ENCODE results near the gene ASCC3.
"Not testable (repeated sequence)": the region's sequence is repeated elsewhere in the genome, so short reads cannot be mapped to it uniquely, and the experiment has no call there.

The ASCC3 gene

GRCh38 chr6:100818066-100818465 is 63.1 kb downstream of the ASCC3 start:
- no peak for DNase-seq (ENCODE audit: extremely low spot score, insufficient read length, low read depth)
- no peak for FAIRE-seq

GRCh38 chr6:100810015-100810414 is 71.1 kb downstream of the ASCC3 start:
- DNase-seq (ENCODE audit: extremely low spot score, insufficient read length, low read depth) (no peak), FAIRE-seq (no peak)

GRCh38 chr6:100809346-100809745 is 71.8 kb downstream of the ASCC3 start:
- FAIRE-seq (no peak), DNase-seq (ENCODE audit: extremely low spot score, insufficient read length, low read depth) (no peak)

GRCh38 chr6:100808638-100809275 is 72.4 kb downstream of the ASCC3 start:
- no peak for DNase-seq (ENCODE audit: extremely low spot score, insufficient read length, low read depth)

GRCh38 chr6:100806296-100806695 is 74.8 kb downstream of the ASCC3 start:
- no peak for FAIRE-seq
- no peak for DNase-seq (ENCODE audit: extremely low spot score, insufficient read length, low read depth)

More at GRCh38 chr6:100808638-100809275, 72.4 kb downstream of the ASCC3 start:
- peak; percentile 59 for FAIRE-seq

- DNase-seq (ENCODE audit: extremely low spot score, insufficient read length, low read depth) (no peak), FAIRE-seq (no peak)
Measured at GRCh38 chr6:100803264-100804045, 77.7 kb downstream of the ASCC3 start.

- FAIRE-seq, result no peak
- DNase-seq (ENCODE audit: extremely low spot score, insufficient read length, low read depth), result no peak
Measured at GRCh38 chr6:100801036-100801435, 80.1 kb downstream of the ASCC3 start.

- peak; percentile 79 for FAIRE-seq
- no peak for DNase-seq (ENCODE audit: extremely low spot score, insufficient read length, low read depth)
Measured at GRCh38 chr6:100796049-100796823, 84.9 kb downstream of the ASCC3 start.

- DNase-seq (ENCODE audit: extremely low spot score, insufficient read length, low read depth) (no peak), FAIRE-seq (no peak)
Measured at GRCh38 chr6:100790084-100790483, 91.0 kb downstream of the ASCC3 start.

- DNase-seq (ENCODE audit: extremely low spot score, insufficient read length, low read depth) (no peak), FAIRE-seq (no peak)
Measured at GRCh38 chr6:100785982-100786381, 95.1 kb downstream of the ASCC3 start.

GRCh38 chr6:100780648-100781047 is 100.5 kb downstream of the ASCC3 start:
- DNase-seq (ENCODE audit: extremely low spot score, insufficient read length, low read depth) (no peak), FAIRE-seq (no peak)

- DNase-seq (ENCODE audit: extremely low spot score, insufficient read length, low read depth) (no peak), FAIRE-seq (no peak)
Measured at GRCh38 chr6:100775667-100776066, 105.5 kb downstream of the ASCC3 start.

- no peak for FAIRE-seq
- DNase-seq (ENCODE audit: extremely low spot score, insufficient read length, low read depth), result no peak
Measured at GRCh38 chr6:100774681-100775080, 106.4 kb downstream of the ASCC3 start.

GRCh38 chr6:100768816-100769351 is 112.2 kb downstream of the ASCC3 start:
- DNase-seq (ENCODE audit: extremely low spot score, insufficient read length, low read depth) (no peak), FAIRE-seq (no peak)

GRCh38 chr6:100763617-100764241 is 117.4 kb downstream of the ASCC3 start:
- FAIRE-seq, result no peak
- DNase-seq (ENCODE audit: extremely low spot score, insufficient read length, low read depth), result no peak

- FAIRE-seq, result no peak
Measured at GRCh38 chr6:100761841-100762240, 119.3 kb downstream of the ASCC3 start.

GRCh38 chr6:100758386-100758785 is 122.7 kb downstream of the ASCC3 start:
- not testable (repeated sequence) for FAIRE-seq

More at GRCh38 chr6:100761841-100762240, 119.3 kb downstream of the ASCC3 start:
- no peak for DNase-seq (ENCODE audit: extremely low spot score, insufficient read length, low read depth)

GRCh38 chr6:100753421-100753820 is 127.7 kb downstream of the ASCC3 start:
- DNase-seq (ENCODE audit: extremely low spot score, insufficient read length, low read depth), result no peak
- FAIRE-seq, result no peak

More at GRCh38 chr6:100758386-100758785, 122.7 kb downstream of the ASCC3 start:
- not testable (repeated sequence) for DNase-seq (ENCODE audit: extremely low spot score, insufficient read length, low read depth)

- no peak for FAIRE-seq
Measured at GRCh38 chr6:100751590-100751989, 129.5 kb downstream of the ASCC3 start.

More at GRCh38 chr6:100751590-100751989, 129.5 kb downstream of the ASCC3 start:
- no peak for DNase-seq (ENCODE audit: extremely low spot score, insufficient read length, low read depth)
